ENCODE results near the gene LENG8. TPM values are rescaled to one million over a fixed set of nuclear protein-coding genes. Genes with fewer than 3 reads are reported as not detected.

Gene LENG8
- total and polyA plus RNA-seq, 2 of the 13 experiments (the other 11 are each of a cell fraction or from before 2014, with no cell fraction given), result 14.3 to 41.9 TPM

GRCh38 chr19:54464044-54464629, 15.1 kb downstream of the LENG8 start (continued):
- TF ChIP-seq RBFOX2 (IDR thresholded peaks at IDR 0.05; ENCODE audit: low read depth, low read length) (no peak), ATM (IDR thresholded peaks at IDR 0.05; ENCODE audit: borderline replicate concordance) (no peak), ESRRA (CRISPR knock-in tag; IDR thresholded peaks at IDR 0.05; ENCODE audit: low read depth) (no peak), BRCA1 (CRISPR knock-in tag; IDR thresholded peaks at IDR 0.05) (no peak), AKAP8 (CRISPR knock-in tag; IDR thresholded peaks at IDR 0.05) (no peak), CENPX (CRISPR knock-in tag; IDR thresholded peaks at IDR 0.05) (no peak), NR0B2 (CRISPR knock-in tag; IDR thresholded peaks at IDR 0.05) (no peak), FOXC1 (CRISPR knock-in tag; IDR thresholded peaks at IDR 0.05; ENCODE audit: borderline replicate concordance) (0 out of 2 replicates have a peak, but pooled peaks have one; percentile 66), XBP1 (CRISPR knock-in tag; IDR thresholded peaks at IDR 0.05) (no peak), SUZ12 (IDR thresholded peaks at IDR 0.05; ENCODE audit: low read depth, low read length) (no peak), EEA1 (CRISPR knock-in tag; IDR thresholded peaks at IDR 0.05; ENCODE audit: borderline replicate concordance) (no peak), MAFG (CRISPR knock-in tag; IDR thresholded peaks at IDR 0.05) (no peak), ZNF333 (CRISPR knock-in tag; IDR thresholded peaks at IDR 0.05; ENCODE audit: borderline replicate concordance) (no peak), NR2F6 (IDR thresholded peaks at IDR 0.05) (no peak), NR2F6 (CRISPR knock-in tag; IDR thresholded peaks at IDR 0.05) (no peak), BORCS8-MEF2B (CRISPR knock-in tag; IDR thresholded peaks at IDR 0.05) (peak; percentile 19; the same call in 1 of the 2 replicates), KLF12 (CRISPR knock-in tag; IDR thresholded peaks at IDR 0.05; ENCODE audit: borderline replicate concordance) (no peak), ARID2 (CRISPR knock-in tag; IDR thresholded peaks at IDR 0.05; ENCODE audit: borderline replicate concordance) (no peak), ZBTB1 (CRISPR knock-in tag; IDR thresholded peaks at IDR 0.05; ENCODE audit: borderline replicate concordance) (no peak), SMC3 (IDR thresholded peaks at IDR 0.05; ENCODE audit: low read length) (0 out of 2 replicates have a peak, but pooled peaks have one; percentile 4), YEATS2 (CRISPR knock-in tag; IDR thresholded peaks at IDR 0.05; ENCODE audit: borderline replicate concordance) (no peak), ONECUT2 (CRISPR knock-in tag; IDR thresholded peaks at IDR 0.05) (no peak), HOXA9 (CRISPR knock-in tag; IDR thresholded peaks at IDR 0.05; ENCODE audit: borderline replicate concordance) (peak; percentile 94; the same call in 1 of the 2 replicates), ZNF619 (CRISPR knock-in tag; IDR thresholded peaks at IDR 0.05) (no peak), ZBTB20 (CRISPR knock-in tag; IDR thresholded peaks at IDR 0.05; ENCODE audit: borderline replicate concordance, low read depth) (no peak), GFI1 (CRISPR knock-in tag; IDR thresholded peaks at IDR 0.05; ENCODE audit: borderline replicate concordance) (no peak), GABPA (IDR thresholded peaks at IDR 0.05; ENCODE audit: low read depth, low read length) (no peak), GABPA (CRISPR knock-in tag; IDR thresholded peaks at IDR 0.05; ENCODE audit: low read depth) (no peak; the same call in 1 of the 2 replicates), MEF2D (CRISPR knock-in tag; IDR thresholded peaks at IDR 0.05) (no peak), NCOA5 (CRISPR knock-in tag; IDR thresholded peaks at IDR 0.05) (no peak), ZNF430 (CRISPR knock-in tag; IDR thresholded peaks at IDR 0.05) (no peak), ZNF441 (CRISPR knock-in tag; IDR thresholded peaks at IDR 0.05; ENCODE audit: borderline replicate concordance) (no peak), ATF6 (CRISPR knock-in tag; conservative IDR thresholded peaks at IDR 0.05) (no peak), NFRKB (IDR thresholded peaks at IDR 0.05) (no peak)

All from HepG2 (cell line).